ENCODE data around the gene ETFBKMT. TPM values are rescaled to one million over a fixed set of nuclear protein-coding genes. Genes with fewer than 3 reads are reported as not detected.

Gene ETFBKMT
- total and polyA plus RNA-seq, 2 donors (not counting 1 experiment from before 2014, with no cell fraction given) = 2.8 to 6.1 TPM

GRCh38 chr12:31618228-31619025 lies 41.1 kb upstream of the ETFBKMT start:
- H3K4me1 ChIP-seq (ENCODE audit: control insufficient read depth, extremely low read depth, insufficient read depth, low read length) = no peaks in the 10 kb centered on the region
- H3K27me3 ChIP-seq (ENCODE audit: control insufficient read depth, insufficient read depth, low read length) = no peaks in the 10 kb centered on the region
- H2AFZ ChIP-seq (ENCODE audit: low read length) = no peak overlapping the region
- no peak overlapping the region for H3K4me3 ChIP-seq (replicated peaks in 1 of 4; ENCODE audit: control extremely low read depth in 1 of 4, insufficient read depth in 1 of 4, low read depth in 3 of 4, low read length in 4 of 4)
- H3K9me3 ChIP-seq (ENCODE audit: control insufficient read depth, insufficient read depth, low read depth, low read length) = no peaks in the 10 kb centered on the region
- no peak overlapping the region for H3K4me2 ChIP-seq (ENCODE audit: extremely low read depth, insufficient read depth, low read length)
- no peak overlapping the region for H3K27ac ChIP-seq (ENCODE audit: insufficient read depth, low read length)
- H3K9ac ChIP-seq (ENCODE audit: insufficient read depth, low read length) = no peak overlapping the region
- no peaks in the 10 kb centered on the region for H3K36me3 ChIP-seq (ENCODE audit: control insufficient read depth, insufficient read depth, low read length)
- no peaks in the 10 kb centered on the region for H3K79me2 ChIP-seq (ENCODE audit: control insufficient read depth, insufficient read depth, low read length)
- H4K20me1 ChIP-seq (ENCODE audit: control insufficient read depth, extremely low read depth, insufficient read depth, low read length) = no peaks in the 10 kb centered on the region
- TF ChIP-seq EZH2 (IDR thresholded peaks at IDR 0.05; ENCODE audit: low read length, missing control alignments) (no peak), CTCF (conservative IDR thresholded peaks at IDR 0.05 in 1 of 2, IDR thresholded peaks at IDR 0.05 in 1 of 2; ENCODE audit: low read depth in 1 of 2, low read length in 2 of 2) (no peak)
- DNase-seq (ENCODE audit: low read depth in 2 of 2) = peak; percentile 18 to 46

GRCh38 chr12:31620311-31620710 lies 39.2 kb upstream of the ETFBKMT start:
- no peaks in the 10 kb centered on the region for H3K27me3 ChIP-seq (ENCODE audit: control insufficient read depth, insufficient read depth, low read length)
- H3K9ac ChIP-seq (ENCODE audit: insufficient read depth, low read length) = no peak overlapping the region
- H3K9me3 ChIP-seq (ENCODE audit: control insufficient read depth, insufficient read depth, low read depth, low read length) = no peaks in the 10 kb centered on the region
- H3K36me3 ChIP-seq (ENCODE audit: control insufficient read depth, insufficient read depth, low read length) = no peaks in the 10 kb centered on the region
- no peaks in the 10 kb centered on the region for H4K20me1 ChIP-seq (ENCODE audit: control insufficient read depth, extremely low read depth, insufficient read depth, low read length)
- H2AFZ ChIP-seq (ENCODE audit: low read length) = no peak overlapping the region
- no peak overlapping the region for H3K27ac ChIP-seq (ENCODE audit: insufficient read depth, low read length)
- no peak overlapping the region for H3K4me3 ChIP-seq (replicated peaks in 1 of 4; ENCODE audit: control extremely low read depth in 1 of 4, insufficient read depth in 1 of 4, low read depth in 3 of 4, low read length in 4 of 4)
- no peak overlapping the region for H3K4me2 ChIP-seq (ENCODE audit: extremely low read depth, insufficient read depth, low read length)
- no peak for TF ChIP-seq EZH2 (IDR thresholded peaks at IDR 0.05; ENCODE audit: low read length, missing control alignments)
- no peak for TF ChIP-seq CTCF (conservative IDR thresholded peaks at IDR 0.05 in 1 of 2, IDR thresholded peaks at IDR 0.05 in 1 of 2; ENCODE audit: low read depth in 1 of 2, low read length in 2 of 2)
- H3K79me2 ChIP-seq (ENCODE audit: control insufficient read depth, insufficient read depth, low read length) = no peaks in the 10 kb centered on the region
- DNase-seq (ENCODE audit: low read depth in 2 of 2) = peak in 1 of 2 donors; percentile 63
- H3K4me1 ChIP-seq (ENCODE audit: control insufficient read depth, extremely low read depth, insufficient read depth, low read length) = no peaks in the 10 kb centered on the region

- TF ChIP-seq EZH2 (IDR thresholded peaks at IDR 0.05; ENCODE audit: low read length, missing control alignments) (no peak), CTCF (conservative IDR thresholded peaks at IDR 0.05 in 1 of 2, IDR thresholded peaks at IDR 0.05 in 1 of 2; ENCODE audit: low read depth in 1 of 2, low read length in 2 of 2) (no peak)
- H2AFZ ChIP-seq (ENCODE audit: low read length) = no peak overlapping the region
- no peaks in the 10 kb centered on the region for H3K36me3 ChIP-seq (ENCODE audit: control insufficient read depth, insufficient read depth, low read length)
- H3K27ac ChIP-seq (ENCODE audit: insufficient read depth, low read length) = no peak overlapping the region
- no peak for DNase-seq (ENCODE audit: low read depth in 2 of 2)
- no peaks in the 10 kb centered on the region for H3K4me1 ChIP-seq (ENCODE audit: control insufficient read depth, extremely low read depth, insufficient read depth, low read length)
- no peak overlapping the region for H3K9ac ChIP-seq (ENCODE audit: insufficient read depth, low read length)
- H3K4me3 ChIP-seq (replicated peaks in 1 of 4; ENCODE audit: control extremely low read depth in 1 of 4, insufficient read depth in 1 of 4, low read depth in 3 of 4, low read length in 4 of 4) = no peak overlapping the region
- H3K4me2 ChIP-seq (ENCODE audit: extremely low read depth, insufficient read depth, low read length) = no peak overlapping the region
- H3K79me2 ChIP-seq (ENCODE audit: control insufficient read depth, insufficient read depth, low read length) = no peaks in the 10 kb centered on the region
- no peaks in the 10 kb centered on the region for H3K27me3 ChIP-seq (ENCODE audit: control insufficient read depth, insufficient read depth, low read length)
- no peaks in the 10 kb centered on the region for H3K9me3 ChIP-seq (ENCODE audit: control insufficient read depth, insufficient read depth, low read depth, low read length)
- H4K20me1 ChIP-seq (ENCODE audit: control insufficient read depth, extremely low read depth, insufficient read depth, low read length) = no peaks in the 10 kb centered on the region
Observed at GRCh38 chr12:31622038-31622437, 37.5 kb upstream of the ETFBKMT start.

Measured in fibroblast of lung (primary cell).